PC-9 (cell line): ENCODE measurements around the gene UPB1. TPM values are rescaled to one million over a fixed set of nuclear protein-coding genes. Genes with fewer than 3 reads are reported as not detected.
A peak's percentile ranks its signal among the peaks of the same experiment; 100 is the strongest.

Source experiments
- BruUV-seq: library from RNA; stranded (reverse); fragments of 400-500 nt; replicated peaks from 2 replicates; lab custom pipeline; 2021; lab: Mats Ljungman, UMichigan
- CTCF ChIA-PET: fragments of 300-600 bp; sonication (Branson Sonifier 250); formaldehyde crosslinking; loops from one replicate; lab custom pipeline; 2022; ENCODE audit warnings: antibody characterized with exemption; lab: Charles Lee
- POLR2A ChIA-PET: fragments of 300-600 bp; sonication (Branson Sonifier 250); formaldehyde crosslinking; loops from one replicate; lab custom pipeline; 2022; ENCODE audit warnings: antibody characterized with exemption; ENCODE audit not compliant: unreplicated experiment; lab: Charles Lee
- DNase-seq, 2 experiments: peaks; one replicate each; pipeline versions ENCODE4 v3.0.0 to v3.0.0-alpha.2; 2015 to 2022; ENCODE audit warnings: mixed read lengths in 1 of 2
- H2AFZ ChIP-seq: fragments of 200-600 bp; sonication (generic); 2 replicates; pipeline ENCODE4 v1.8.1; 2017; ENCODE audit warnings: antibody characterized with exemption
- H3F3A ChIP-seq: fragments of 200-600 bp; sonication (generic); 2 replicates; pipeline ENCODE4 v1.8.1; 2017; ENCODE audit warnings: antibody characterized with exemption, mild to moderate bottlenecking, low read depth; ENCODE audit not compliant: insufficient read depth
- H3K27ac ChIP-seq: fragments of 200-600 bp; sonication (generic); 2 replicates; pipeline ENCODE4 v1.6.1; 2016; ENCODE audit warnings: mixed run types
- H3K27me3 ChIP-seq: fragments of 200-600 bp; sonication (generic); 2 replicates; pipeline ENCODE4 v1.6.1; 2016; ENCODE audit warnings: low read depth, mixed run types; ENCODE audit not compliant: insufficient read depth
- H3K36me3 ChIP-seq: fragments of 200-600 bp; sonication (generic); 2 replicates; pipeline ENCODE4 v1.6.1; 2016; ENCODE audit warnings: low read depth, mixed run types
- H3K4me1 ChIP-seq: fragments of 200-600 bp; sonication (generic); replicated peaks from 2 replicates; pipeline ENCODE4 v1.6.1; 2016; ENCODE audit warnings: mixed run types; ENCODE audit not compliant: insufficient read depth
- H3K4me2 ChIP-seq: fragments of 200-600 bp; sonication (generic); 2 replicates; pipeline ENCODE4 v1.6.1; 2017; ENCODE audit warnings: mixed run types
- H3K4me3 ChIP-seq: fragments of 200-600 bp; sonication (generic); 2 replicates; pipeline ENCODE4 v1.6.1; 2016; ENCODE audit warnings: mixed run types
- H3K79me2 ChIP-seq: fragments of 200-600 bp; sonication (generic); 2 replicates; pipeline ENCODE4 v1.6.1; 2017; ENCODE audit warnings: low read depth, mixed run types
- H3K9me2 ChIP-seq: fragments of 200-600 bp; sonication (generic); 2 replicates; pipeline ENCODE4 v1.8.1; 2017; ENCODE audit warnings: mild to moderate bottlenecking; ENCODE audit not compliant: insufficient read depth
- H3K9me3 ChIP-seq: fragments of 200-600 bp; sonication (generic); 2 replicates; pipeline ENCODE4 v1.8.1; 2016; ENCODE audit warnings: low read depth; ENCODE audit not compliant: insufficient read depth
- H4K20me1 ChIP-seq: fragments of 200-600 bp; sonication (generic); 2 replicates; pipeline ENCODE4 v1.8.1; 2017; ENCODE audit not compliant: insufficient read depth
- CTCF ChIP-seq: fragments of 200-600 bp; sonication (generic); conservative IDR thresholded peaks from 2 replicates; pipeline ENCODE4 v1.6.1; 2017; ENCODE audit warnings: mixed run types, antibody characterized with exemption, mild to moderate bottlenecking, moderate library complexity
- EZH2 ChIP-seq: fragments of 200-600 bp; sonication (generic); IDR thresholded peaks from 2 replicates; pipeline ENCODE4 v1.8.0; 2017; ENCODE audit warnings: antibody characterized with exemption, low read depth
- intact Hi-C: fragments of 100-400 bp; cut with micrococcal nuclease; formaldehyde crosslinking; loops from one replicate; pipeline ENCODE4 v1.10.0; 2022; ENCODE audit not compliant: unreplicated experiment
- total RNA-seq: library from RNA; stranded (reverse); gene quantifications from 2 replicates; pipeline ENCODE4 v1.2.3, GENCODE V29; 2021

The UPB1 gene
- total RNA-seq, 1 experiment from 2014 or later, result 0.17 TPM

- H3K4me2 ChIP-seq, result no peak overlapping the region
- POLR2A ChIA-PET, result no interaction called here
- no peak overlapping the region for H3K4me3 ChIP-seq
- H3K9me2 ChIP-seq, result no peaks in the 10 kb centered on the region
- no peak for DNase-seq
- intact Hi-C loops, result no loop called here
- H3K27me3 ChIP-seq, result no peaks in the 10 kb centered on the region
- H3K4me1 ChIP-seq, result peaks cover 24% of the 10 kb centered on the region
- H3K36me3 ChIP-seq, result no peaks in the 10 kb centered on the region
- no peaks in the 10 kb centered on the region for H3K9me3 ChIP-seq
- H3K79me2 ChIP-seq, result no peaks in the 10 kb centered on the region
- CTCF ChIA-PET, result no interaction called here
- no peak overlapping the region for H3K27ac ChIP-seq
- peaks cover 15% of the 10 kb centered on the region; the same call in 1 of the 2 replicates for H3F3A ChIP-seq
- H2AFZ ChIP-seq, result no peak overlapping the region
- no TSS peak for BruUV-seq
- H4K20me1 ChIP-seq, result no peaks in the 10 kb centered on the region
- no peak for TF ChIP-seq CTCF
- no peak for TF ChIP-seq EZH2
Measured at GRCh38 chr22:24518771-24519485, 23.8 kb downstream of the UPB1 start.

GRCh38 chr22:24519496-24519895 is 24.4 kb downstream of the UPB1 start:
- Histone ChIP-seq H3K9me2 (no peaks in the 10 kb centered on the region), H3K27ac (no peak overlapping the region), H4K20me1 (no peaks in the 10 kb centered on the region), H3K36me3 (no peaks in the 10 kb centered on the region), H3K4me3 (no peak overlapping the region), H3K4me1 (peaks cover 24% of the 10 kb centered on the region), H3K9me3 (no peaks in the 10 kb centered on the region), H3K4me2 (no peak overlapping the region), H2AFZ (no peak overlapping the region), H3K79me2 (no peaks in the 10 kb centered on the region), H3K27me3 (no peaks in the 10 kb centered on the region), H3F3A (peaks cover 15% of the 10 kb centered on the region; the same call in 1 of the 2 replicates)
- POLR2A ChIA-PET, result no interaction called here
- no TSS peak for BruUV-seq
- intact Hi-C loops, result no loop called here
- no peak for DNase-seq
- CTCF ChIA-PET, result no interaction called here
- TF ChIP-seq CTCF (no peak), EZH2 (no peak)

- Histone ChIP-seq H3F3A (peaks cover 2% of the 10 kb centered on the region; the same call in 1 of the 2 replicates), H2AFZ (peak overlapping the region; percentile 45; the same call in 1 of the 2 replicates), H3K36me3 (no peaks in the 10 kb centered on the region), H3K9me2 (no peaks in the 10 kb centered on the region), H3K4me3 (peak overlapping the region; percentile 11; the same call in 1 of the 2 replicates), H3K4me2 (peak overlapping the region; percentile 65), H4K20me1 (no peaks in the 10 kb centered on the region), H3K27ac (no peak overlapping the region), H3K9me3 (no peaks in the 10 kb centered on the region), H3K27me3 (no peaks in the 10 kb centered on the region), H3K79me2 (no peaks in the 10 kb centered on the region), H3K4me1 (peaks cover 25% of the 10 kb centered on the region)
- no peak for TF ChIP-seq EZH2
- peak; percentile 75 for TF ChIP-seq CTCF
- DNase-seq, result peak; percentile 58 to 83
- intact Hi-C loops, result loop anchor here (5.0 to 10.0 kb wide), 2 partner anchors 120 to 197 kb away; no protein-coding TSS in a partner anchor
- ChIA-PET CTCF (interaction anchor here (0.6 kb wide), 1 partner anchor 194 kb away, joined by 4 read pairs; no protein-coding TSS in a partner anchor), POLR2A (no interaction called here)
- no TSS peak for BruUV-seq
Measured at GRCh38 chr22:24521791-24522245, 26.7 kb downstream of the UPB1 start.
